K562 (cell line): Measurements from ENCODE around the gene SCLT1. TPM values are rescaled to one million over a fixed set of nuclear protein-coding genes. Genes with fewer than 3 reads are reported as not detected.

Source experiments
- ATAC-seq: fragments of 200-7000 bp; cut with Tn5 transposase; 3 replicates; pipeline ENCODE4 v1.9.1; 2020; ENCODE audit warnings: moderate library complexity
- BruUV-seq: library from RNA; stranded (reverse); fragments of 400-500 nt; replicated peaks from 2 replicates; lab custom pipeline; 2021; lab: Mats Ljungman, UMichigan
- CTCF ChIA-PET: fragments of 300-600 bp; formaldehyde crosslinking; extraction: SDS; loops from one replicate; lab custom pipeline; 2021; ENCODE audit warnings: low intra/inter-chr PET ratio; lab: Yijun Ruan, JAX
- POLR2A ChIA-PET: fragments of 300-600, 350-650 bp; sonication (Branson Sonifier 250); formaldehyde crosslinking; extraction: SDS; loops from one replicate; lab custom pipeline; 2021; ENCODE audit warnings: antibody characterized with exemption, inconsistent platforms; lab: Yijun Ruan, JAX
- DNase-seq, 4 experiments: peaks; one replicate each; pipeline versions ENCODE4 v3.0.0 to v3.0.0-alpha.2; 2011 to 2018; ENCODE audit warnings: low spot score in 3 of 4, mixed read lengths in 3 of 4; ENCODE audit errors: extremely low read depth in 1 of 4
- FAIRE-seq: peaks from 2 replicates; lab custom pipeline; 2011; peaks lifted over from hg19 to GRCh38; lab: Jason Lieb, UNC
- H2AFZ ChIP-seq: 2 replicates; pipeline ENCODE4 v1.6.0; 2011; ENCODE audit warnings: low read depth, low read length, control low read depth, inconsistent platforms
- H3K27ac ChIP-seq: fragments of 200-600 bp; 3 replicates; pipeline ENCODE4 v1.8.0; 2011; ENCODE audit warnings: low read depth, mild to moderate bottlenecking, control low read depth, inconsistent platforms, low read length, moderate library complexity, mixed read lengths; ENCODE audit errors: extremely low read depth
- H3K27me3 ChIP-seq, 2 experiments: fragments of 300-600 bp in 1 of 2; 2 replicates in 1 of 2; 3 replicates in 1 of 2; pipeline versions ENCODE4 v1.6.0 to v1.8.0; 2011; ENCODE audit warnings: inconsistent platforms in 2 of 2, low read length in 2 of 2, mild to moderate bottlenecking in 1 of 2, mixed read lengths in 1 of 2, moderate library complexity in 1 of 2; ENCODE audit not compliant: control insufficient read depth in 2 of 2, insufficient read depth in 2 of 2
- H3K36me3 ChIP-seq: fragments of 300-600 bp; 3 replicates; pipeline ENCODE4 v1.8.0; 2011; ENCODE audit warnings: mild to moderate bottlenecking, low read length, inconsistent platforms; ENCODE audit not compliant: control insufficient read depth, insufficient read depth
- H3K4me1 ChIP-seq, 2 experiments: fragments of 200-600 bp in 1 of 2; replicated peaks in 1 of 2; 2 replicates in 1 of 2; 3 replicates in 1 of 2; pipeline versions ENCODE4 v1.5.1 to v1.8.0; 2011; ENCODE audit warnings: inconsistent platforms in 2 of 2, low read length in 2 of 2, mild to moderate bottlenecking in 1 of 2, mixed read lengths in 1 of 2, moderate library complexity in 1 of 2; ENCODE audit not compliant: control insufficient read depth in 2 of 2, insufficient read depth in 2 of 2
- H3K4me2 ChIP-seq: 2 replicates; pipeline ENCODE4 v1.6.1; 2011; ENCODE audit warnings: low read length, control low read depth, inconsistent platforms, mixed read lengths; ENCODE audit not compliant: insufficient read depth
- H3K4me3 ChIP-seq: fragments of 200-600 bp; sonication (generic), shearing (Covaris generic); 2 replicates; pipeline ENCODE4 v1.5.1; 2016; ENCODE audit warnings: control low read depth, inconsistent platforms
- H3K79me2 ChIP-seq: fragments of 200-600 bp; 3 replicates; pipeline ENCODE4 v1.8.0; 2011; ENCODE audit warnings: low read length, inconsistent platforms; ENCODE audit not compliant: control insufficient read depth, insufficient read depth
- H3K9ac ChIP-seq, 2 experiments: 2 replicates each; pipeline versions ENCODE4 v1.6.0 to v1.6.1; 2011; ENCODE audit warnings: low read depth in 2 of 2, low read length in 2 of 2, control low read depth in 1 of 2, inconsistent platforms in 1 of 2, mild to moderate bottlenecking in 1 of 2, mixed read lengths in 1 of 2; ENCODE audit not compliant: insufficient read depth in 1 of 2
- H3K9me1 ChIP-seq: one replicate; pipeline ENCODE4 v1.6.0; 2011; ENCODE audit warnings: inconsistent platforms, mild to moderate bottlenecking, low read length, moderate library complexity; ENCODE audit not compliant: control insufficient read depth, insufficient read depth
- H3K9me3 ChIP-seq: replicated peaks from 2 replicates; pipeline ENCODE4 v1.5.1; 2011; ENCODE audit warnings: low read depth, low read length, inconsistent platforms; ENCODE audit not compliant: control insufficient read depth, insufficient read depth
- H4K20me1 ChIP-seq: replicated peaks from 2 replicates; pipeline ENCODE4 v1.6.1; 2011; ENCODE audit warnings: low read length, inconsistent platforms, mixed read lengths; ENCODE audit not compliant: control insufficient read depth, insufficient read depth
- MYNN ChIP-seq, 2 experiments: sonication (generic); formaldehyde crosslinking in 1 of 2; IDR thresholded peaks; 2 replicates each; pipeline versions ENCODE4 v1.5.0 to v1.6.1; 2016 to 2020; ENCODE audit warnings: antibody characterized with exemption in 1 of 2, missing genetic modification reagents in 1 of 2
- NR2C1 ChIP-seq, 2 experiments: fragments of 450-650 bp; IDR thresholded peaks; 2 replicates each; pipeline ENCODE4 v1.6.1; 2017; ENCODE audit warnings: mild to moderate bottlenecking in 2 of 2, antibody characterized with exemption in 1 of 2, inconsistent platforms in 1 of 2, missing compliant biosample characterization in 1 of 2, missing genetic modification characterization in 1 of 2
- POLR2B ChIP-seq: fragments of 450-650 bp; IDR thresholded peaks from 2 replicates; pipeline ENCODE4 v1.6.1; 2018; ENCODE audit warnings: low read depth; ENCODE audit not compliant: partially characterized antibody
- RBM14 ChIP-seq: fragments of 200-400 bp; formaldehyde crosslinking; IDR thresholded peaks from 2 replicates; pipeline ENCODE4 v1.6.1; 2018; ENCODE audit warnings: low read depth, mild to moderate bottlenecking, low read length, moderate library complexity, borderline replicate concordance; ENCODE audit not compliant: insufficient read depth
- SUPT5H ChIP-seq: fragments of 450-650 bp; IDR thresholded peaks from 2 replicates; pipeline ENCODE4 v1.6.1; 2016
- ZFPM2 ChIP-seq: fragments of 250-450 bp; sonication (Bioruptor Pico); IDR thresholded peaks from 2 replicates; pipeline ENCODE4 v1.5.1; 2022; ENCODE audit warnings: mild to moderate bottlenecking
- ZNF717 ChIP-seq: fragments of 250-450 bp; sonication (Bioruptor Pico); IDR thresholded peaks from 2 replicates; pipeline ENCODE4 v1.5.0; 2021
- WGBS: fragments of 100-300 bp; shearing (Covaris generic); methylation state at CpG from one replicate; pipeline ENCODE4 v1.1.6; 2016; ENCODE audit warnings: low coverage, mixed read lengths; ENCODE audit not compliant: insufficient coverage; ENCODE audit errors: missing lambda C conversion rate; 5-methylcytosine and 5-hydroxymethylcytosine counted together
- in situ Hi-C: fragments of 300-500 bp; cut with MboI; formaldehyde crosslinking; loops from 4 replicates; pipeline ENCODE4 v1.15.0; 2018; ENCODE audit warnings: inconsistent platforms, mixed read lengths
- intact Hi-C: fragments of 100-400 bp; cut with micrococcal nuclease; formaldehyde crosslinking; loops from 2 replicates; pipeline ENCODE4 v1.14.2; 2022
- polyA plus RNA-seq, 8 experiments: library from polyadenylated mRNA; depleted of rRNA in 4 of 8; stranded (reverse) in 5 of 8; unstranded in 3 of 8; fragments of >200 nt; fragmentation: Nextera tagmentation in 2 of 8; fragmentation: Illumina TruSeq in 1 of 8; extraction: Ambion mirVana in 2 of 8; extraction: Trizol in 1 of 8; gene quantifications; 2 replicates each; pipeline versions ENCODE4 v1.2.1 to v1.2.3, GENCODE V29; 2011 to 2014; ENCODE audit warnings: inconsistent platforms in 1 of 8, missing spikeins in 1 of 8
- total RNA-seq, 7 experiments: library from RNA; depleted of rRNA in 6 of 7; stranded (reverse); fragments of >200 nt in 6 of 7; fragmentation: Illumina TruSeq in 2 of 7; extraction: Trizol in 2 of 7; gene quantifications; 2 replicates each; pipeline versions ENCODE4 v1.2.1 to v1.2.3, GENCODE V29; 2011 to 2021; ENCODE audit warnings: low replicate concordance in 1 of 7

Gene SCLT1
- total and polyA plus RNA-seq, 9 of the 15 experiments (the other 6 are each of a cell fraction or from before 2014, with no cell fraction given): 8.0 to 31.9 (median 24.2) TPM

DNA sequence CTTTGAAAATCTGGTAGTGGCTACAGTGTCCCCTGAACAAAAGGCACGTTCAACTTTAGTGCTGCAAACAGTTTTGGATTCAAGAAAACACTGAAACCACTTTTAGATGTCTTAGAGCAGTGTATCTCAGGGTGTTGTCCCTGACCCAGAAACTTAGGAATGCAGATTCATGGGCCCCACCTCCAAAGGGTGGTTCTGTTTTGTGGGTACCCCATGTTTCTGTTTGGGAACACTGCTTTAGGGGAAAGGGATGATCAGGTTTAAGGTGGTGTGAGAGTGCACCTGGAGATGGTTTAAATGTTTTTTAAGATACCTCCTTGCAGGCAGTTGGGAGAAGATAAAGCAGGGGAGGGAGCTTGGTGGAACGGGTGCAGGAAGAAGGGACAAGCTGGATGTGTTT lies 228.2 kb downstream of the SCLT1 start:
- POLR2A ChIA-PET: no interaction called here
- peaks cover 7% of the 10 kb centered on the region; the same call in 1 of the 2 replicates for H4K20me1 ChIP-seq
- in situ Hi-C loops: loop anchor here (5.0 to 25.0 kb wide), 2 partner anchors 293 to 678 kb away; no protein-coding TSS in a partner anchor

More for the DNA sequence above, 228.2 kb downstream of the SCLT1 start:
- Histone ChIP-seq H3K79me2 (peaks cover 7% of the 10 kb centered on the region; the same call in 1 of the 3 replicates), H2AFZ (no peak overlapping the region), H3K9me1 (no peaks in the 10 kb centered on the region), H3K9me3 (no peaks in the 10 kb centered on the region), H3K27me3 (no peaks in the 10 kb centered on the region), H3K27ac (no peak overlapping the region), H3K36me3 (peaks cover 100% of the 10 kb centered on the region), H3K4me1 (no peaks in the 10 kb centered on the region), H3K4me2 (no peak overlapping the region), H3K9ac (no peak overlapping the region), H3K4me3 (no peak overlapping the region)
- WGBS: 90% methylated on average over 2 of the region's 2 CpGs
- ATAC-seq: no peak
- CTCF ChIA-PET: no interaction called here
- no peak for DNase-seq
- intact Hi-C loops: loop anchor here (10.0 kb wide), 2 partner anchors 440 to 480 kb away; no protein-coding TSS in a partner anchor
- no peak for FAIRE-seq
- BruUV-seq: no TSS peak
- peak; percentile 36 for TF ChIP-seq POLR2B
- no peak for TF ChIP-seq RBM14
- peak; percentile 52; the same call in 1 of the 2 replicates for TF ChIP-seq SUPT5H
- 0 out of 2 replicates have a peak, but pooled peaks have one; percentile 14 for TF ChIP-seq MYNN (IDR thresholded peaks at IDR 0.05)
- TF ChIP-seq MYNN (CRISPR knock-in tag; IDR thresholded peaks at IDR 0.05): no peak
- TF ChIP-seq NR2C1 (IDR thresholded peaks at IDR 0.05): no peak
- no peak for TF ChIP-seq NR2C1 (tag; IDR thresholded peaks at IDR 0.05)
- no peak for TF ChIP-seq ZNF717
- no peak for TF ChIP-seq ZFPM2 (CRISPR knock-in tag)
